ENCODE measurements around the gene ANGPTL4. TPM values are rescaled to one million over a fixed set of nuclear protein-coding genes. Genes with fewer than 3 reads are reported as not detected.
"Not testable (repeated sequence)": the region's sequence is repeated elsewhere in the genome, so short reads cannot be mapped to it uniquely, and the experiment has no call there.

Gene ANGPTL4
- total and polyA plus RNA-seq, 8 donors, result 2.8 to 169 (median 34.6) TPM

GRCh38 chr19:8377598-8377997 lies 13.6 kb downstream of the ANGPTL4 start:
- no peak overlapping the region for H3K27ac ChIP-seq
- H3K27me3 ChIP-seq, result no peaks in the 10 kb centered on the region
- H3K4me3 ChIP-seq, result no peak overlapping the region
- peaks cover 0 to 17% (median 0%) of the 10 kb centered on the region in 3 donors for H3K36me3 ChIP-seq
- peak in 1 of 6 donors; percentile 22 for DNase-seq
- FAIRE-seq, result no peak
- ATAC-seq, result no peak
- peaks cover 0 to 4% (median 3%) of the 10 kb centered on the region in 3 donors for H3K4me1 ChIP-seq
- intact Hi-C loops (cut with DNase I), result no loop called here
- no peaks in the 10 kb centered on the region for H3K9me3 ChIP-seq
- no peak for TF ChIP-seq CTCF (IDR thresholded peaks at IDR 0.05)
- 30 to 38% methylated on average over 1 of the region's 1 CpG for WGBS, 2 donors

GRCh38 chr19:8379156-8379891 lies 15.4 kb downstream of the ANGPTL4 start:
- FAIRE-seq; intact Hi-C loops (cut with DNase I); ATAC-seq; H3K4me3 ChIP-seq; DNase-seq; H3K36me3 ChIP-seq; H3K27ac ChIP-seq; H3K4me1 ChIP-seq; H3K9me3 ChIP-seq; H3K27me3 ChIP-seq: not testable (repeated sequence)
- 93 to 95% methylated on average over 13 of the region's 13 CpGs for WGBS, 2 donors

DNA sequence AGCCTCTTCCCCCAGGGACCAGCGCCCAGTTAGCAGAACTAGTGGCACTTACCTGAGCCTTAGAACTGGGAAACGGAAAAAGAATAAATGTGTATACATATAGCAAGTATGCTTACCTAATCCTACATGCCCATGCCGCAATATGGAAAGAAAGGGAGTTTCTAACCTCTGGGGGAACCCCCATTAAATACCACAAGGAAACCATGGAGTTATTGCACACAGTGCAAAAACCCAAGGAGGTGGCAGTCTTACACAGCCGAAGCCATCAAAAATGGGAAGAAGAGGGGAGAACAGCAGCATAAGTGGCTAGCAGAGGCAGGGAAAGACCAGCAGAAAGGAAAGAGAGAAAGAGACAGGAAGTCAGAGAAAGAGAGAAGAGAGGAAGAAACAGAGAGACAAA lies 20.6 kb downstream of the ANGPTL4 start:
- H3K27me3 ChIP-seq; intact Hi-C loops (cut with DNase I); ATAC-seq; H3K36me3 ChIP-seq; DNase-seq; FAIRE-seq; H3K4me3 ChIP-seq; H3K9me3 ChIP-seq; H3K27ac ChIP-seq: not testable (repeated sequence)
- WGBS, 2 donors, result 76 to 94% methylated on average over 4 of the region's 4 CpGs
- H3K4me1 ChIP-seq, result peaks cover 9 to 36% (median 23%) of the 10 kb centered on the region in 3 donors

DNA sequence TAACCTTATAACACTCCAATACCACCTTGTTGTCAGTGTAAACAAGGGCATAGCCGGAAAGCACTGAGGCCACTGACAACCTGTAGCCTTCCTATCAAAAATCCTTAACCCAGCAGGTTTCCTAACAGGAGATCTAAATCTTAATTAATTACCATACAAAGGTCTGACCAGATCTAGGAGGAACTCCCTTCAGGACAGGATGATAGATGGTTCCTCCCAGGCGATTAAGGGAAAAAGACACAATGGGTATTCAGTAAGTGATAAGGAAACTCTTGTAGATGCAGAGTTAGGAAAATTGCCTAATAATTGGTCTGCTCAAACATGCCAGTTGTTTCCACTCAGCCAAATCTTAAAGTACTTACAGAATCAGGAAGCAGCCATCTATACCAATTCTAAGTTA lies 21.1 kb downstream of the ANGPTL4 start:
- Histone ChIP-seq H3K27ac (peak overlapping the region in 1 of 4 donors; percentile 62), H3K4me1 (peaks cover 9 to 36% (median 23%) of the 10 kb centered on the region in 3 donors)
- intact Hi-C loops (cut with DNase I); FAIRE-seq; H3K36me3 ChIP-seq; H3K9me3 ChIP-seq; H3K27me3 ChIP-seq; DNase-seq; H3K4me3 ChIP-seq; ATAC-seq: not testable (repeated sequence)
- WGBS, 2 donors, result 28 to 31% methylated on average over 2 of the region's 2 CpGs

- H3K36me3 ChIP-seq; DNase-seq; H3K27me3 ChIP-seq; H3K9me3 ChIP-seq; H3K4me3 ChIP-seq; intact Hi-C loops (cut with DNase I); FAIRE-seq; ATAC-seq: not testable (repeated sequence)
- Histone ChIP-seq H3K27ac (peak overlapping the region in 3 of 4 donors; percentile 6 to 62 (median 39)), H3K4me1 (peaks cover 9 to 36% (median 23%) of the 10 kb centered on the region in 3 donors)
- WGBS, 2 donors, result 25 to 30% methylated on average over 3 of the region's 3 CpGs
Measured at GRCh38 chr19:8385566-8385965, 21.6 kb downstream of the ANGPTL4 start.

DNA sequence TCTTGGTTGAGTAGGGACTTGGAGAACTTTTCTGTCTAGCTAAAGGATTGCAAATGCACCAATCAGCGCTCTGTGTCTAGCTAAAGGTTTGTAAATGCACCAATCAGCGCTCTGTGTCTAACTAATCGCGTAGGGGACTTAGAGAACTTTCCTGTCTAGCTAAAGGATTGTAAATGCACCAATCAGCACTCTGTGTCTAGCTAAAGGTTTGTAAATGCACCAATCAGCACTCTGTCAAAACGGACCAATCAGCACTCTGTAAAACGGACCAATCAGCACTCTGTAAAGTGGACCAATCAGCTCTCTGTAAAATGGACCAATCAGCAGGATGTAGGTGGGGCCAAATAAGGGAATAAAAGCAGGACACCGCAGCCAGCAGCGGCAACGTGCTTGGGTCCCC lies 22.5 kb downstream of the ANGPTL4 start:
- Histone ChIP-seq H3K4me1 (peaks cover 14 to 40% (median 28%) of the 10 kb centered on the region in 3 donors), H3K27ac (peak overlapping the region in 2 of 4 donors; percentile 6 to 62)
- DNase-seq; H3K4me3 ChIP-seq; ATAC-seq; H3K9me3 ChIP-seq; FAIRE-seq; intact Hi-C loops (cut with DNase I); H3K27me3 ChIP-seq; H3K36me3 ChIP-seq: not testable (repeated sequence)
- 84 to 94% methylated on average over 9 of the region's 9 CpGs for WGBS, 2 donors

DNA sequence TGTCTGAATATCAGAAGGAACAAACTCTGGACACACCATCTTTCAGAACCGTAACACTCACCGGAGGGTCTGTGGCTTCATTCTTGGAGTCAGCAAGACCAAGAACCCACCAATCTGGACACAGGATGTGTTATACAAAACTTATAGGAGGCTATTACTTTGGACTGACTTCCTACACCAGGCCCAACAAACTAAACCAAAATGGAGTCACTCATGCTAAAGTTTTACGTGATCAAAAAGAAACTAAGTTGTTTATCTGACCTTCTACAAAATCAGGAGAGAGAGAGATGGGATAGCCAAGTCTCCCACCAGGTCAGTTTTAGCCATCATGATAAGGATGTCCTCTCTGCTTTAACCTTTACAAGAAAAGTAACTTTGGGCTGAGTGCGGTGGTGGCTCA lies 23.0 kb downstream of the ANGPTL4 start:
- Histone ChIP-seq H3K9me3 (no peaks in the 10 kb centered on the region), H3K27ac (peak overlapping the region in 2 of 4 donors; percentile 71 to 100), H3K4me1 (peaks cover 20 to 45% (median 33%) of the 10 kb centered on the region in 3 donors), H3K4me3 (no peak overlapping the region), H3K36me3 (no peaks in the 10 kb centered on the region), H3K27me3 (no peaks in the 10 kb centered on the region)
- DNase-seq (no peak), FAIRE-seq (no peak), ATAC-seq (no peak)
- intact Hi-C loops (cut with DNase I), result no loop called here
- no peak for TF ChIP-seq CTCF (IDR thresholded peaks at IDR 0.05)
- 73 to 100% methylated on average over 4 of the region's 4 CpGs for WGBS, 2 donors
